Fibroblast of lung (primary cell): ENCODE results near the gene KLHL29. TPM values are rescaled to one million over a fixed set of nuclear protein-coding genes. Genes with fewer than 3 reads are reported as not detected.
A peak's percentile ranks its signal among the peaks of the same experiment; 100 is the strongest.

Experiments used
- DNase-seq, 2 donors: peaks; one replicate each; pipeline versions ENCODE4 v3.0.0 to v3.0.0-alpha.2; 2010; ENCODE audit warnings: low read depth in 2 of 2
- H2AFZ ChIP-seq: 2 replicates; pipeline ENCODE4 v1.5.1; 2012; ENCODE audit warnings: low read length, control low read depth, inconsistent platforms
- H3K27ac ChIP-seq: 2 replicates; pipeline ENCODE4 v1.5.1; 2011; ENCODE audit warnings: low read length, control low read depth; ENCODE audit not compliant: insufficient read depth
- H3K27me3 ChIP-seq: 2 replicates; pipeline ENCODE4 v1.5.1; 2011; ENCODE audit warnings: mild to moderate bottlenecking, low read length; ENCODE audit not compliant: control insufficient read depth, insufficient read depth
- H3K36me3 ChIP-seq: 2 replicates; pipeline ENCODE4 v1.5.1; 2011; ENCODE audit warnings: low read length; ENCODE audit not compliant: control insufficient read depth, insufficient read depth
- H3K4me1 ChIP-seq: 2 replicates; pipeline ENCODE4 v1.5.1; 2011; ENCODE audit warnings: low read length; ENCODE audit not compliant: control insufficient read depth, insufficient read depth; ENCODE audit errors: extremely low read depth
- H3K4me2 ChIP-seq: 2 replicates; pipeline ENCODE4 v1.5.1; 2011; ENCODE audit warnings: low read length, control low read depth; ENCODE audit not compliant: insufficient read depth; ENCODE audit errors: extremely low read depth
- H3K4me3 ChIP-seq, 4 experiments: fragments of 200-600 bp in 1 of 4; sonication (generic) in 1 of 4; replicated peaks in 1 of 4; 2 replicates each; pipeline ENCODE4 v1.5.1; 2011 to 2016; ENCODE audit warnings: low read length in 4 of 4, low read depth in 3 of 4, mild to moderate bottlenecking in 3 of 4, control low read depth in 2 of 4, inconsistent platforms in 1 of 4, mixed read lengths in 1 of 4; ENCODE audit not compliant: insufficient read depth in 1 of 4; ENCODE audit errors: control extremely low read depth in 1 of 4
- H3K79me2 ChIP-seq: 2 replicates; pipeline ENCODE4 v1.5.1; 2012; ENCODE audit warnings: mild to moderate bottlenecking, low read length, inconsistent platforms; ENCODE audit not compliant: control insufficient read depth, insufficient read depth
- H3K9ac ChIP-seq: 2 replicates; pipeline ENCODE4 v1.5.1; 2011; ENCODE audit warnings: mild to moderate bottlenecking, low read length, control low read depth; ENCODE audit not compliant: insufficient read depth
- H3K9me3 ChIP-seq: 2 replicates; pipeline ENCODE4 v1.5.1; 2012; ENCODE audit warnings: low read depth, low read length; ENCODE audit not compliant: control insufficient read depth, insufficient read depth
- H4K20me1 ChIP-seq: 2 replicates; pipeline ENCODE4 v1.5.1; 2011; ENCODE audit warnings: low read length; ENCODE audit not compliant: control insufficient read depth, insufficient read depth; ENCODE audit errors: extremely low read depth
- CTCF ChIP-seq, 2 donors: IDR thresholded peaks in 1 of 2; conservative IDR thresholded peaks in 1 of 2; 1 replicate in 1 of 2; 2 replicates in 1 of 2; pipeline ENCODE4 v1.5.1; 2011 to 2012; ENCODE audit warnings: low read length in 2 of 2, control low read depth in 1 of 2, inconsistent platforms in 1 of 2, low read depth in 1 of 2, mild to moderate bottlenecking in 1 of 2
- EZH2 ChIP-seq: IDR thresholded peaks from 2 replicates; pipeline ENCODE4 v1.5.1; 2012; ENCODE audit warnings: low read length, control low read depth, mild to moderate bottlenecking; ENCODE audit errors: missing control alignments
- polyA plus RNA-seq, 2 donors: library from polyadenylated mRNA; depleted of rRNA in 1 of 2; stranded (reverse) in 1 of 2; unstranded in 1 of 2; fragments of >200 nt; gene quantifications; 2 replicates each; pipeline ENCODE4 v1.2.1, GENCODE V29; 2011 to 2012; ENCODE audit warnings: missing spikeins in 1 of 2
- total RNA-seq: library from RNA; depleted of rRNA; stranded (reverse); fragments of >200 nt; gene quantifications from 2 replicates; pipeline ENCODE4 v1.2.1, GENCODE V29; 2014

KLHL29 gene
- total and polyA plus RNA-seq, 2 donors (not counting 1 experiment from before 2014, with no cell fraction given): 7.1 to 7.9 TPM

GRCh38 chr2:23745726-23746105 lies 360.7 kb downstream of the KLHL29 start:
- Histone ChIP-seq H3K4me3 (no peak overlapping the region), H4K20me1 (no peaks in the 10 kb centered on the region), H3K4me1 (no peaks in the 10 kb centered on the region), H3K79me2 (no peaks in the 10 kb centered on the region), H3K4me2 (no peak overlapping the region), H3K27me3 (no peaks in the 10 kb centered on the region), H2AFZ (no peak overlapping the region), H3K27ac (no peak overlapping the region), H3K9ac (no peak overlapping the region), H3K36me3 (no peaks in the 10 kb centered on the region), H3K9me3 (no peaks in the 10 kb centered on the region)
- TF ChIP-seq EZH2 (no peak), CTCF (conservative IDR thresholded peaks at IDR 0.05 in 1 of 2, IDR thresholded peaks at IDR 0.05 in 1 of 2; ENCODE audit: low read depth in 1 of 2, low read length in 2 of 2) (no peak)
- peak; percentile 19 to 82 for DNase-seq

- H3K27me3 ChIP-seq: no peaks in the 10 kb centered on the region
- H3K79me2 ChIP-seq: no peaks in the 10 kb centered on the region
- H3K4me3 ChIP-seq: no peak overlapping the region
- no peak for DNase-seq
- no peak for TF ChIP-seq EZH2
- no peak for TF ChIP-seq CTCF (conservative IDR thresholded peaks at IDR 0.05 in 1 of 2, IDR thresholded peaks at IDR 0.05 in 1 of 2; ENCODE audit: low read depth in 1 of 2, low read length in 2 of 2)
- H3K27ac ChIP-seq: no peak overlapping the region
- no peak overlapping the region for H2AFZ ChIP-seq
- no peak overlapping the region for H3K4me2 ChIP-seq
- no peak overlapping the region for H3K9ac ChIP-seq
- H3K9me3 ChIP-seq: no peaks in the 10 kb centered on the region
- H3K36me3 ChIP-seq: no peaks in the 10 kb centered on the region
- no peaks in the 10 kb centered on the region for H3K4me1 ChIP-seq
- H4K20me1 ChIP-seq: no peaks in the 10 kb centered on the region
Observed at GRCh38 chr2:23746141-23746863, 361.3 kb downstream of the KLHL29 start.

GRCh38 chr2:23751747-23752265 lies 366.8 kb downstream of the KLHL29 start:
- Histone ChIP-seq H4K20me1 (no peaks in the 10 kb centered on the region), H3K9me3 (no peaks in the 10 kb centered on the region), H3K4me1 (no peaks in the 10 kb centered on the region), H3K4me3 (no peak overlapping the region), H3K4me2 (no peak overlapping the region), H3K27me3 (no peaks in the 10 kb centered on the region), H3K9ac (no peak overlapping the region), H3K79me2 (no peaks in the 10 kb centered on the region), H3K27ac (no peak overlapping the region), H3K36me3 (no peaks in the 10 kb centered on the region), H2AFZ (no peak overlapping the region)
- DNase-seq: peak in 1 of 2 donors; percentile 67
- TF ChIP-seq CTCF (conservative IDR thresholded peaks at IDR 0.05 in 1 of 2, IDR thresholded peaks at IDR 0.05 in 1 of 2; ENCODE audit: low read depth in 1 of 2, low read length in 2 of 2): no peak
- TF ChIP-seq EZH2: no peak
